NT2/D1 (cell line): ENCODE results near the gene AGXT.

Source experiments
- SUZ12 ChIP-seq: IDR thresholded peaks from 2 replicates; pipeline ENCODE4 v1.6.1; 2011; ENCODE audit not compliant: insufficient read length, insufficient read depth; ENCODE audit errors: extremely low read depth
- YY1 ChIP-seq: IDR thresholded peaks from 2 replicates; pipeline ENCODE4 v1.6.1; 2011; ENCODE audit not compliant: insufficient read length, insufficient read depth
- ZNF274 ChIP-seq: IDR thresholded peaks from 2 replicates; pipeline ENCODE4 v1.6.1; 2011; ENCODE audit warnings: mild to moderate bottlenecking, low read depth, low read length

- TF ChIP-seq ZNF274 (no peak), YY1 (no peak), SUZ12 (no peak)
These were observed 49.9 kb downstream of the AGXT start for GRCh38 chr2:240918258-240919091.
